ENCODE measurements around the gene DENND5B.

GRCh38 chr12:31612819-31613218 is 21.9 kb upstream of the DENND5B start:
- TF ChIP-seq CTCF (IDR thresholded peaks at IDR 0.05; ENCODE audit: low read depth, low read length) (no peak), EZH2phosphoT487 (IDR thresholded peaks at IDR 0.05; ENCODE audit: low read depth) (no peak)
